Activated CD8-positive, alpha-beta memory T cell treated with anti-CD3 and anti-CD28 coated beads, Interleukin-2, amount 50 U/mL, for 4 hours (primary cell): ENCODE data around the gene C11orf68.

Experiments
- DNase-seq: peaks from one replicate; pipeline ENCODE4 v3.0.0-alpha.2; 2020

C11orf68 gene

DNA sequence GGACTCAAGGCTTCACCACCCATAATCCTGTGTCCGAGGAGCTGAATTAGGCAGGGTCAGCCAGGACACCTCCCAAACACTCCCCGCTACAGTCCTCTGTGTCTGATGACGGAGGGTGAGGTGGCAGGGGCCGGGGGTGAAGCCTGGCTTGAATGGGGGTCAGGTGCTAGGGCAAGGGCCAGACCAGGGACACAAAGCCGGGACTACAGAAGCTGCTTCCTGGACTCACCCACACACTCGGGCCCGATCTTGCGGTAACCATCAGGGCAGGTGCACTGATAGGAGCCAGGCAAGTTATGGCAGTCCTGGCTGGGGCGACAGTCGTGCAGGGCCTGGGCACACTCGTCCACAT lies 48.6 kb downstream of the C11orf68 start:
- DNase-seq: no peak

DNA sequence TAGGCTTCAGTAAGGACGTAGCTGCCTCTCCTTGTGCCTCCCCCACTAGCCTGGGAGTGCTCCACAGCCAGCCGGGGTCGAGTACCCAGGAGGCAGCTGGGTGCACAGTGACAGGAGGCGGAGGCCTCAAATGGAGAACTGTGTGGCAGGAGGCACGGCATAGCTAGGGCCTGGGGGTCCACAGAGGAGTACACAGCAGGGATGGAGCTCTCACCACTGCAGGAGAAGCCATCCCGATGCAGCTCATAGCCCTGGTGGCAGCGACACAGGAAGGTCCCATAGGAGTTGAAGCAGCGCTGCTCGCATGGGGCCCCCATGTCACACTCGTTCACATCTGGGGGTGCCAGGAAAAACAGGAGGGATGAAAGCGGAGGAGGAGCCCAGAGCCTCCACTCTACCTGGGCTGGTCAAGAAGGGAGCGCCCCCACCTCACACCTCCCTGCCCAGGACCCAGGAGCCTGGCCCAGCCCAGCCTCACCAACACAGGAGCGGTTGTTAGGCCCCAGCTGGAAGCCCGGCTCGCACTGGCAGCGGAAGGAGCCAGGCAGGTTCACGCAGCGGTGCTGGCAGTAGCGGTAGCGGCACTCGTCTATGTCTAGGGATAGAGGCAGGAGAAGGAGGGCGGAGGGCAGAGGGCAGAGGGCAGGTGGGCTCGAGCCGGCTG lies 49.1 kb downstream of the C11orf68 start:
- DNase-seq: no peak

DNA sequence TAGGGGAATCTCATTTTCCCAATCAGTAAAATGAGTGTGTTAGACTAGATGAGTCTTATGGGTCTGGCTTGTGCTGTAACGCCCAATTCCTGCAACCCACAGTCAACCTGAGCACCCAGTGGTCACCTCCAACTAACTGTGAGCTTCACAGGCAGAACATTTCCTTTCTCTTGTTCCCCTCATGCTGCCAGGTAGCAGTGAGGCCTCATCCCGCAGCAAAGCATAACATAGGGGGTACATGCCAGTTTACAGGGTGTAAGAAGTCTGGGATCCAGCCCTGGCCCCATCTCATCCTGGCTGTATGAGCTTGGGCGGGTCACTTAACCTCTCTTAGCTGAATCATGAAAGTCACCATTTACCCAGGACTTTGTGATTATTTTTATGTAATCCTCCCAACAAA lies 50.0 kb downstream of the C11orf68 start:
- no peak for DNase-seq

DNA sequence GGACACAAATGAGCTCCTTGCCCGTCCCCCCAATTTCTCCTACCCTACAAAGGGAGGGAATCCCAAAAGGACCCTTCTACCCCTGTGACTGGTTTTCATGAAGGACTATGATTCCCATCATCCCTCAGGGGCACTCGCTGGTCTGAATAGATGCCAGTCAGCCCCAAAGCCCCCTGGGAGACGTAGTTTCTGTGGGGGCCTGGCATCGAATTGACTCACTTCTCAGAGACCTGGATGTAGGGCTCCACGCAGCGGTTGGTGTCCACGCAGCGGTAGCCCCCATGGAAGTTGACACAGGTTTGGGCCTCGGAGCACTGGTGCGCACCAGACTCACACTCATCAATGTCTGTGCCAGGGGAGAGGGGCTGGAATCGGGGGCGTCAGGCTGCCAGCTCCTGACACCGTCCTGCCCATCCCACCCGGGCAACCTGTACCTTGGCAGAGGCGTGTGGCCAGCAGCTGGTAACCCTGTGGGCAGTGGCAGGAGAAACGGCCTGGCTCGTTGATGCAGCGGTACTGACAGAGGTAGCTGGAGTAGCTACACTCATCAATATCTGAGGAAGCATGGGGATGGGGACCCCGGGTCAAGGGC lies 50.7 kb downstream of the C11orf68 start:
- DNase-seq: no peak

DNA sequence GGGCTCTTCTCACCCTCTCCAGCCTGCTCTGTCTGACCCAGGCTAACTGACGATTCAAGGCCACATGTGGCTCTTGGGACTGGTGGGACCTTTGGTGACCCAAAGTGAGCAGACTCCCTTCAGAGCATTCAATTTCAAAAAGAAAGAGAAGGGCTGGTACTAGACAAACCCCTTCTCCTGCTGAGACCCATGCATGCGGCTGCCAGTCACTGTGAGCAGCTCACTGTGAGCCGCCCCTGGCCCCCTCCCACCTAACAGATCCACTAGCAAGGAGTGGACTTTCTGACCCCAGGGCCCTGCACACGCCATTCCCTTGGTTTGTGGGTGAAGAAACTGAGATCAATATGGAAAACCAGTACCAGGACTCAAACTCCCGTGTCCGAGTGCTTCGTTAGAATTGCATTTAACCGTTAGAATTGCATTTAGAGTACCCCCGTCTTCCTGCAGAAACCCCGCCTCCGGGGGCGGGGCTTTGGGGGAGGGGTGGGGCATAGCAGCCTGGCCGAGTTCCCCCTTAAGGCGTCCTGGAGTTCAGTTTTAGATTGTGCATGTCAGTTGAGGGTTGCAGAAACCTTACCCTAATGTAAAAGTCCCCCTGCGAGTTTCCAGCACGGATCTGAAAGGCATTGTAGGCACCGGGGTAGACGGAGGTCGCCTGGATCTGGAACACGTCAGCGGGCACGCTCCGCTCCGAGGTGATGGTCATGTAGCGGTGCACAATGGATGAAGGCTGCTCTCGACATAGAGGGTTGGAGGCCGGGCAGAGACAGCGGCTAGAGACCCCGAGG lies 51.4 kb downstream of the C11orf68 start:
- no peak for DNase-seq
